ENCODE results near the gene JAKMIP2. TPM values are rescaled to one million over a fixed set of nuclear protein-coding genes. Genes with fewer than 3 reads are reported as not detected.
A peak's percentile ranks its signal among the peaks of the same experiment; 100 is the strongest.

Gene JAKMIP2
- total RNA-seq, 1 experiment from 2014 or later = 6.4 TPM

GRCh38 chr5:147708708-147709107 is 73.8 kb downstream of the JAKMIP2 start:
- H3K27me3 Mint-ChIP-seq (ENCODE audit: low read depth) = no peaks in the 10 kb centered on the region
- Histone ChIP-seq H2AK5ac (ENCODE audit: insufficient read length, low read length) (no peak overlapping the region), H3K27me3 (ENCODE audit: insufficient read depth, low read length) (no peaks in the 10 kb centered on the region), H3K9me3 (ENCODE audit: control insufficient read depth, low read depth, low read length) (no peaks in the 10 kb centered on the region), H3K4me2 (ENCODE audit: insufficient read depth, insufficient read length, low read length) (no peak overlapping the region), H3K9ac (ENCODE audit: extremely low read depth, insufficient read length, low read length) (no peak overlapping the region), H2BK120ac (ENCODE audit: low read depth, low read length, poor library complexity, severe bottlenecking) (no peak overlapping the region), H2BK15ac (ENCODE audit: low read depth, low read length) (no peak overlapping the region), H3K14ac (ENCODE audit: insufficient read depth, low read length) (no peak overlapping the region), H2BK20ac (ENCODE audit: low read depth, low read length, poor library complexity, severe bottlenecking) (no peak overlapping the region), H3T11ph (ENCODE audit: low read length) (no peak overlapping the region), H4K91ac (ENCODE audit: insufficient read length, low read depth, low read length) (no peak overlapping the region), H3K23ac (ENCODE audit: insufficient read length, low read depth, low read length) (no peak overlapping the region), H2BK5ac (ENCODE audit: insufficient read length, low read length) (no peak overlapping the region), H3K18ac (ENCODE audit: insufficient read length, low read depth, low read length) (no peak overlapping the region), H3K27ac (ENCODE audit: insufficient read length, low read depth, low read length) (no peak overlapping the region), H3K4ac (ENCODE audit: low read depth, low read length) (no peak overlapping the region), H4K8ac (replicated peaks; ENCODE audit: insufficient read length, low read depth, low read length) (no peak overlapping the region), H4K5ac (ENCODE audit: insufficient read length, low read depth, low read length) (no peak overlapping the region), H3K79me1 (ENCODE audit: insufficient read depth, low read depth, low read length, poor library complexity, severe bottlenecking) (no peaks in the 10 kb centered on the region), H4K20me1 (ENCODE audit: control insufficient read depth, insufficient read depth, insufficient read length) (no peaks in the 10 kb centered on the region), H3K79me2 (ENCODE audit: insufficient read depth, low read length) (no peaks in the 10 kb centered on the region), H3K23me2 (ENCODE audit: insufficient read length, low read depth, low read length, poor library complexity, severe bottlenecking) (no peaks in the 10 kb centered on the region), H2AFZ (ENCODE audit: low read length) (no peak overlapping the region), H3K4me1 (ENCODE audit: insufficient read depth, low read length) (no peaks in the 10 kb centered on the region), H2BK12ac (ENCODE audit: insufficient read length, low read depth, low read length) (no peak overlapping the region), H3K56ac (ENCODE audit: insufficient read length, low read depth, low read length) (no peak overlapping the region)
- H3K4me3 Mint-ChIP-seq = no peak overlapping the region
- H3K36me3 Mint-ChIP-seq (ENCODE audit: insufficient read depth in 1 of 3, low read depth in 3 of 3) = 0 out of 7 replicates have a peak, but pooled peaks cover 0 to 1% (median 0%) of the 10 kb centered on the region in 3 experiments
- peak overlapping the region in 1 of 3 experiments; percentile 62; a peak in 1 of 7 replicates for H3K27ac Mint-ChIP-seq
- no peaks in the 10 kb centered on the region for H3K9me3 Mint-ChIP-seq
- no peak for DNase-seq
- WGBS (ENCODE audit: extremely low coverage, insufficient read length, low lambda C conversion rate) = no CpG with 5 or more reads among the region's 2 CpGs
- TF ChIP-seq, protein P1, sequence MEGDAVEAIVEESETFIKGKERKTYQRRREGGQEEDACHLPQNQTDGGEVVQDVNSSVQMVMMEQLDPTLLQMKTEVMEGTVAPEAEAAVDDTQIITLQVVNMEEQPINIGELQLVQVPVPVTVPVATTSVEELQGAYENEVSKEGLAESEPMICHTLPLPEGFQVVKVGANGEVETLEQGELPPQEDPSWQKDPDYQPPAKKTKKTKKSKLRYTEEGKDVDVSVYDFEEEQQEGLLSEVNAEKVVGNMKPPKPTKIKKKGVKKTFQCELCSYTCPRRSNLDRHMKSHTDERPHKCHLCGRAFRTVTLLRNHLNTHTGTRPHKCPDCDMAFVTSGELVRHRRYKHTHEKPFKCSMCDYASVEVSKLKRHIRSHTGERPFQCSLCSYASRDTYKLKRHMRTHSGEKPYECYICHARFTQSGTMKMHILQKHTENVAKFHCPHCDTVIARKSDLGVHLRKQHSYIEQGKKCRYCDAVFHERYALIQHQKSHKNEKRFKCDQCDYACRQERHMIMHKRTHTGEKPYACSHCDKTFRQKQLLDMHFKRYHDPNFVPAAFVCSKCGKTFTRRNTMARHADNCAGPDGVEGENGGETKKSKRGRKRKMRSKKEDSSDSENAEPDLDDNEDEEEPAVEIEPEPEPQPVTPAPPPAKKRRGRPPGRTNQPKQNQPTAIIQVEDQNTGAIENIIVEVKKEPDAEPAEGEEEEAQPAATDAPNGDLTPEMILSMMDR (conservative IDR thresholded peaks at IDR 0.05) = no peak
- H3K4me1 Mint-ChIP-seq = peaks cover 12 to 14% of the 10 kb centered on the region in 2 experiments
